SH-SY5Y (cell line): ENCODE measurements around the gene ADGRL1.

Experiments
- GATA2 ChIP-seq: IDR thresholded peaks from 2 replicates; pipeline ENCODE4 v1.6.1; 2011; ENCODE audit warnings: mild to moderate bottlenecking, low read depth, low read length
- GATA3 ChIP-seq: IDR thresholded peaks from 2 replicates; pipeline ENCODE4 v1.6.1; 2011; ENCODE audit warnings: low read depth, mild to moderate bottlenecking, low read length, moderate library complexity

DNA sequence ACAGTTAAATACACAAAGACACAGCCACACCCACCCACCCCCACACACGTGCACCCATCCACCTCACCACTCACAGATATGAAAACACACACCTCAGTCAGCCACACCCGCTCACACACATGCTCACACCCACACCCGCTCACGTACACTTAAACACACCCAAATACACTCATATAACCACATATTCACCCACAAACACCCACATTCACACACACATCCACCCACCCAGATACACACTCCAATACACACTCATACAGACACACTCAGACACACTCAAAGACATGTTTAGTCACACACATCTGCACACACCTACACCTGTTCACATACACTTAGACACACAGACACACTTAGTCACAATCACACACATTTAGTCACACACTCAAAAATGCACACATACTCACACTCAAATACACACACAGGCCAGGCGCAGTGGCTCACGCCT is 30.6 kb downstream of the ADGRL1 start:
- no peak for TF ChIP-seq GATA2
- no peak for TF ChIP-seq GATA3
